Measurements from ENCODE around the gene COX7A1. TPM values are rescaled to one million over a fixed set of nuclear protein-coding genes. Genes with fewer than 3 reads are reported as not detected.
"Not testable (repeated sequence)": the region's sequence is repeated elsewhere in the genome, so short reads cannot be mapped to it uniquely, and the experiment has no call there.

The COX7A1 gene
- total and polyA plus RNA-seq, 10 donors, result 6.3 to 40.9 (median 23.4) TPM

DNA sequence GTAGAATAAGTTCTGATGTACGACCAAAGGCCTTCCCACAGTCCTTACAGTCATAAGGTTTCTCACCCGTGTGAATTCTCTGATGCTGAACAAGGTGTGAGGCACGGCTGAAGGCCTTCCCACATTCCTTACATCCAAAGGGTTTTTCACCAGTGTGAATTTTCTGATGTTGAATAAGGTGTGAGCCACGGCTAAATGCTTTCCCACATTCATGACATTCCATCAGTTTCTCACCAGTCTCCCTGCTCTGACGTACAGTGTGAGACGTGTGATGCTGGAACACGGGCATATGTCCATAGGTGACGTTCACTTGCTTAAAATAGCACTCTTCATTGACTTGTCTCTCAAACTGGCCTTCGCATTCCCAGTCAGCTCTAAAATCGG lies 31.0 kb upstream of the COX7A1 start:
- peak; percentile 1 for DNase-seq
- H3K27ac ChIP-seq, result no peak overlapping the region
- intact Hi-C loops (cut with DNase I; ENCODE audit: low total_unique reads), result no loop called here
- no peaks in the 10 kb centered on the region for H3K27me3 ChIP-seq (replicated peaks in 1 of 7)
- H3K4me3 ChIP-seq, result no peak overlapping the region
- TF ChIP-seq POLR2A (IDR thresholded peaks at IDR 0.05) (no peak), POLR2AphosphoS5 (IDR thresholded peaks at IDR 0.05) (no peak), CTCF (IDR thresholded peaks at IDR 0.05 in 8 of 11, conservative IDR thresholded peaks at IDR 0.05 in 3 of 11) (no peak)
- peaks cover 0 to 27% (median 13%) of the 10 kb centered on the region in 6 donors for H3K36me3 ChIP-seq
- H3K9me3 ChIP-seq, result no peaks in the 10 kb centered on the region
- WGBS, 5 donors, result 85 to 93% (median 89%) methylated on average over 10 of the region's 10 CpGs
- H3K4me1 ChIP-seq, result no peaks in the 10 kb centered on the region

DNA sequence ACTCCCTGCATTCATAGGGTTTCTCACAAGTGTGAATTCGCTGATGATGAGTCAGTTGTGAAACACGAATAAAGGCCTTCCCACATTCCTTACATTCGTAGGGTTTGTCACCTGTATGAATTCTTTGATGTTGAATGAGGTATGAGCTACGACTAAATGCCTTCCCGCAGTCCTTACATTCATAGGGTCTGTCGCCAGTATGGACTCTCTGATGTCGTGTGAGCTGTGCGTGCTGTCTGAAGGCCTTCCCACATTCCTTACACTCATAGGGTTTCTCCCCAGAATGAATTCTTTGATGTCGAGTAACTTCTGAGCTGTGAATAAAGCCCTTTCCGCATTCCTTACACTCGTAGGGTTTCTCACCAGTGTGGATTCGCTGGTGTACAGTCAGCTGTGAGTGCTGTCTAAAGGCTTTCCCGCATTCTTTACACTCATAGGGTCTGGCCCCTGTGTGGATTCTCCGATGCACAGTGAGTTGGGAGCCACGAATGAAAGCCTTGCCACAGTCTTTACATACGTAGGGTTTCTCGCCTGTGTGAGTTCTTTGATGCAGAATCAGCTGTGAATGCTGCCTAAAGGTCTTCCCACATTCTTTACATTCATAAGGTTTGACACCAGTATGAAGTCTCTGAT lies 30.5 kb upstream of the COX7A1 start:
- no peaks in the 10 kb centered on the region for H3K9me3 ChIP-seq
- no peaks in the 10 kb centered on the region for H3K4me1 ChIP-seq
- TF ChIP-seq POLR2AphosphoS5 (IDR thresholded peaks at IDR 0.05) (no peak), POLR2A (IDR thresholded peaks at IDR 0.05) (no peak), CTCF (IDR thresholded peaks at IDR 0.05 in 8 of 11, conservative IDR thresholded peaks at IDR 0.05 in 3 of 11) (no peak)
- H3K4me3 ChIP-seq, result no peak overlapping the region
- WGBS, 5 donors, result 88 to 97% (median 93%) methylated on average over 17 of the region's 17 CpGs
- H3K36me3 ChIP-seq, result peaks cover 0 to 24% (median 13%) of the 10 kb centered on the region in 6 donors
- no peak for DNase-seq
- intact Hi-C loops (cut with DNase I; ENCODE audit: low total_unique reads), result no loop called here
- H3K27me3 ChIP-seq (replicated peaks in 1 of 7), result no peaks in the 10 kb centered on the region
- H3K27ac ChIP-seq, result no peak overlapping the region

DNA sequence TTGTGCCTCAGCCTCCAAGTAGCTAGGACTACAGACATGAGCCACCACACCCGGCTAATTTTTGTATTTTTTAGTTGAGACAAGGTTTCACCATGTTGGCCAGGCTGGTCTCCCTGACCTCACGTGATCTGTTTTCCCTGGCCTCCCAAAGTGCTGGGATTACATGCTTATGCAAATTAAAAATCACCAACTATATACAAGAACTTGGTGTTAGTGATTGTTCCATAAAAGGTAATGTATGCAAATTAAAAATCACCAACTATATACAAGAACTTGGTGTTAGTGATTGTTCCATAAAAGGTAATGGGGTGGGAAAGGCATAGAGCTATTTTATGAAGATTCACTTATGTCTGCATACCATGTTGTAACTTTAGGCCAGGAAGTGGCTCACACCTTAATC lies 26.8 kb upstream of the COX7A1 start:
- H3K4me3 ChIP-seq; H3K4me1 ChIP-seq; H3K27me3 ChIP-seq (replicated peaks in 1 of 7); H3K27ac ChIP-seq; H3K9me3 ChIP-seq; DNase-seq; intact Hi-C loops (cut with DNase I; ENCODE audit: low total_unique reads): not testable (repeated sequence)
- 44 to 73% (median 62%) methylated on average over 2 of the region's 2 CpGs for WGBS, 5 donors
- H3K36me3 ChIP-seq, result peaks cover 0 to 20% (median 13%) of the 10 kb centered on the region in 6 donors

- 80 to 93% (median 88%) methylated on average over 7 to 8 of the region's 8 CpGs for WGBS, 5 donors
- peaks cover 4 to 17% (median 8%) of the 10 kb centered on the region in 6 donors for H3K4me1 ChIP-seq
- not testable (repeated sequence) for H3K9me3 ChIP-seq; H3K4me3 ChIP-seq; H3K36me3 ChIP-seq; DNase-seq; H3K27me3 ChIP-seq (replicated peaks in 1 of 7); H3K27ac ChIP-seq
- intact Hi-C loops (cut with DNase I; ENCODE audit: low total_unique reads), result loop anchor here (5.0 kb wide), 1 partner anchor 47 kb away; no protein-coding TSS in a partner anchor
These were observed 21.6 kb upstream of the COX7A1 start for GRCh38 chr19:36173846-36174245.

- WGBS, 5 donors, result 87 to 96% (median 93%) methylated on average over 5 of the region's 5 CpGs
- no peaks in the 10 kb centered on the region for H3K36me3 ChIP-seq
- H3K4me3 ChIP-seq, result no peak overlapping the region
- H3K27ac ChIP-seq, result no peak overlapping the region
- intact Hi-C loops (cut with DNase I; ENCODE audit: low total_unique reads), result loop anchor here (5.0 kb wide), 1 partner anchor 46 kb away; no protein-coding TSS in a partner anchor
- no peaks in the 10 kb centered on the region for H3K27me3 ChIP-seq (replicated peaks in 1 of 7)
- TF ChIP-seq POLR2AphosphoS5 (IDR thresholded peaks at IDR 0.05), result no peak
- TF ChIP-seq POLR2A (IDR thresholded peaks at IDR 0.05), result no peak
- TF ChIP-seq CTCF (IDR thresholded peaks at IDR 0.05 in 8 of 11, conservative IDR thresholded peaks at IDR 0.05 in 3 of 11), result no peak
- H3K4me1 ChIP-seq, result peaks cover 4 to 22% (median 9%) of the 10 kb centered on the region in 6 donors
- peak; percentile 17 for DNase-seq
- no peaks in the 10 kb centered on the region for H3K9me3 ChIP-seq
These were observed 20.6 kb upstream of the COX7A1 start for GRCh38 chr19:36172852-36173251.

All from spleen (tissue), 11 donors.